Psoas muscle (tissue), 8 donors: ENCODE data around the gene CMTM5. TPM values are rescaled to one million over a fixed set of nuclear protein-coding genes. Genes with fewer than 3 reads are reported as not detected.

Experiments
- ATAC-seq, 4 donors: fragments of 200-7000 bp; cut with Tn5 transposase; one replicate each; pipeline ENCODE4 v1.9.1; 2020; ENCODE audit warnings: moderate library complexity in 3 of 4, mild to moderate bottlenecking in 2 of 4
- DNase-seq, 2 donors: peaks; one replicate each; pipeline ENCODE4 v3.0.0-alpha.2; 2020
- H3K27ac ChIP-seq: fragments of 200-600 bp; one replicate; pipeline ENCODE4 v1.8.0; 2022
- H3K27me3 ChIP-seq, 3 donors: fragments of 200-600 bp in 1 of 3; one replicate each; pipeline versions ENCODE4 v1.6.1 to v1.8.0; 2013 to 2022; ENCODE audit warnings: low read length in 2 of 3, mild to moderate bottlenecking in 2 of 3, moderate library complexity in 1 of 3; ENCODE audit not compliant: insufficient read depth in 3 of 3
- H3K36me3 ChIP-seq, 2 donors: fragments of 200-600 bp in 1 of 2; one replicate each; pipeline versions ENCODE4 v1.6.1 to v1.8.0; 2013 to 2022; ENCODE audit warnings: low read depth in 1 of 2, mild to moderate bottlenecking in 1 of 2, moderate library complexity in 1 of 2; ENCODE audit not compliant: insufficient read depth in 1 of 2
- H3K4me1 ChIP-seq: fragments of 200-600 bp; one replicate; pipeline ENCODE4 v1.8.0; 2022
- H3K4me3 ChIP-seq: fragments of 200-600 bp; one replicate; pipeline ENCODE4 v1.8.0; 2022; ENCODE audit warnings: mild to moderate bottlenecking
- H3K9me3 ChIP-seq: fragments of 200-600 bp; one replicate; pipeline ENCODE4 v1.8.0; 2022
- CTCF ChIP-seq: fragments of 200-600 bp; IDR thresholded peaks from one replicate; pipeline ENCODE4 v1.8.0; 2022; ENCODE audit warnings: antibody characterized with exemption
- WGBS, 3 donors: extraction: QIAGEN DNeasy Blood & Tissue Kit; methylation state at CpG; one replicate each; pipeline versions ENCODE4 v1.1.6 to v1.1.7; 2013; 5-methylcytosine and 5-hydroxymethylcytosine counted together
- intact Hi-C, 2 donors: fragments of 100-400 bp; cut with DNase I; formaldehyde crosslinking; loops; one replicate each; pipeline versions ENCODE4 v1.11.0 to v1.14.2; 2022
- polyA plus RNA-seq, 3 donors: library from polyadenylated mRNA; stranded (reverse); fragments of 200-250 nt; gene quantifications; one replicate each; pipeline ENCODE4 v1.2.3, GENCODE V29; 2013
- total RNA-seq, 4 donors: library from RNA; stranded (reverse); fragmentation: NEBNext Ultra II Directional in 2 of 4; extraction: Animal tissue kit (Norgen Biotek cat#: 25700) in 2 of 4; gene quantifications; one replicate each; pipeline versions ENCODE4 v1.2.1 to v1.2.4, GENCODE V29; 2021 to 2023
- donor health status: healthy with polysubstance abuse.
- donor health status: DM: no; HTN: no; CAD: no; lungs with moderate emphysema.
- donor health status: Bipolar disorder and iron deficiency.
- donor health status: healthy.
- donor health status: DM: yes; HTN: yes; CAD: no.
- donor health status: DM: no; HTN: no; CAD: no.
- donor health status: DM: no; HTN: no; CAD: no.
- donor health status: DM: yes; HTN: yes; CAD: no.

CMTM5 gene
- total and polyA plus RNA-seq, 7 donors = 0.20 to 0.63 (median 0.32) TPM; not detected in 4

- 83 to 87% (median 87%) methylated on average over 21 of the region's 21 CpGs for WGBS, 3 donors
- H3K27me3 ChIP-seq = peaks cover 0 to under 1% (median 0%) of the 10 kb centered on the region in 3 donors
- no peak for DNase-seq
- no peak overlapping the region for H3K27ac ChIP-seq
- H3K4me1 ChIP-seq = no peaks in the 10 kb centered on the region
- TF ChIP-seq CTCF = no peak
- no peaks in the 10 kb centered on the region for H3K9me3 ChIP-seq
- intact Hi-C loops = loop anchor here in 1 of 2 donors (5.0 kb wide), 1 partner anchor 48 kb away; no protein-coding TSS in a partner anchor
- ATAC-seq = no peak
- H3K4me3 ChIP-seq = no peak overlapping the region
- peaks cover 0 to 3% of the 10 kb centered on the region in 2 donors for H3K36me3 ChIP-seq
Measured at GRCh38 chr14:23375527-23376251, 1.2 kb upstream of the CMTM5 start.

GRCh38 chr14:23377198-23377550 lies 328 bp downstream of the CMTM5 start:
- peak in 3 of 4 donors; percentile 2 to 5 (median 2) for ATAC-seq

GRCh38 chr14:23377573-23378563 lies 1.0 kb downstream of the CMTM5 start:
- intact Hi-C loops = loop anchor here in 1 of 2 donors (2.0 to 5.0 kb wide), 2 partner anchors 51 to 113 kb away; no protein-coding TSS in a partner anchor

More at GRCh38 chr14:23377198-23377550, 328 bp downstream of the CMTM5 start:
- intact Hi-C loops = loop anchor here in 1 of 2 donors (5.0 kb wide), 1 partner anchor 50 kb away; no protein-coding TSS in a partner anchor
- Histone ChIP-seq H3K27me3 (peaks cover 0 to 5% (median 0%) of the 10 kb centered on the region in 3 donors), H3K4me3 (no peak overlapping the region), H3K36me3 (peaks cover 0 to 16% of the 10 kb centered on the region in 2 donors), H3K27ac (no peak overlapping the region), H3K4me1 (no peaks in the 10 kb centered on the region), H3K9me3 (no peaks in the 10 kb centered on the region)
- no peak for TF ChIP-seq CTCF
- DNase-seq = no peak
- WGBS, 3 donors = 38 to 51% (median 44%) methylated on average over 11 of the region's 11 CpGs

More at GRCh38 chr14:23377573-23378563, 1.0 kb downstream of the CMTM5 start:
- no peak for DNase-seq
- 73 to 80% (median 80%) methylated on average over 14 of the region's 14 CpGs for WGBS, 3 donors
- Histone ChIP-seq H3K27me3 (peaks cover 0 to 5% (median 0%) of the 10 kb centered on the region in 3 donors), H3K27ac (no peak overlapping the region), H3K4me3 (no peak overlapping the region), H3K9me3 (no peaks in the 10 kb centered on the region), H3K36me3 (peaks cover 0 to 23% of the 10 kb centered on the region in 2 donors), H3K4me1 (no peaks in the 10 kb centered on the region)
- TF ChIP-seq CTCF = no peak
- ATAC-seq = peak in 3 of 4 donors; percentile 10
